Stimulated activated CD4-positive, alpha-beta T cell treated with anti-CD3 and anti-CD28 coated beads, Interleukin-1b, Interleukin-23, amount 100 ng/mL, for 1 hour (primary cell): ENCODE data around the gene TUBD1.

Experiments
- DNase-seq, 2 donors: peaks; one replicate each; pipeline ENCODE4 v3.0.0-alpha.2; 2020; ENCODE audit warnings: low read depth in 2 of 2

The TUBD1 gene

DNA sequence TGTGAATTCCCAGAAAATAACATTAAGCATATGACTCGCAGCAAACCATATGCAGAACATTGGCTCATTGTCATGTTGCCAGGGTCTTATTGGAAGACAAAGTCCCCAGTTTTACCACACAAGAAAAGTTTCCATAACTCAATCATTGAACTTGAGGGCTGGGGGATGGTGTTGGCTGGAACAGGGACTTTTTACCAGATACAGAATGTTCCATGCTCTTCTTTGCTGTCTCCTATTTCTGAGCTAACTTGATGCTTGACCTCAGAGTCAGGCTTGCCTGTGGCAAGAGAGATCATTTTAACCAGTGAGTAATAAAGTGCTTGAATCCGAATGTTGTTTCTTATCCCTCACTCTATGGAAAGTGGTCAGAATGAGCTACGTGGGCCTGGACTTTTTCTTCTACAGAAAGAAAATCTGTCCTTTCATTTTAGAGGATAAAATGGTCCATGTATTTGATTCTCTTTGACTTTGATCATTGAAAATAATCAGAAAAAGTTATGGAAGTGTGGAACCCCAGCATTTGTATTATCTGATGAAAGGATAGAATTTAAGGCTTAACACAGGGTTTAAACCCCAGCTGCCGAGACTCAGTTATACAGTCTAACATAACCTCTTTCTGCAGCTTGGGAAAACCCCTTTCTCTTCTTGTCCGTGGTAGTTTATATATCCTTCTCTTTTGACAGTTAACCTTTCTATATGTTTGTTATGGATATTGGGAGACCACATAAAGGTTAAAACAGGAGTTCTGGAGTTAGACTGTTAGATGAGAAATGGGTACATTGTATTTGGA is 67.0 kb downstream of the TUBD1 start:
- no peak for DNase-seq

DNA sequence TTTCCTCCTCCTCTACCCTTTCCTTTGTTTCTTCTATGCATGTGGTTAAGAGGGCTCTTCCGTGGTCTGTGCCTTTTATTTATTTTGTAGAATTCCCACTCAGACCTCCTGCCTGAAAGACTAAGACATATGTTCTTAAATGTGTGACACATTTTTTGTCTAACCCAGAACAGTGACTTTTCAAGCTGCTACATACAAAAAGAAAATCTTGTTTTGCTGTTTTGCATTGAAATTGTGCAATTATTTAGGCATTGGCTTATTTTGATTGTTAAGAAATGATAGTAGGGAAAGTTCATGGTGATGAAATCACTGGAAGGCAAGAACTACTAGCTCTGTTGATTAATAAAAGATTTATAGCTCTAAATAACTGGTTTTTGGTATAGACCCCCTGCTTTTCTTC is 76.8 kb downstream of the TUBD1 start:
- no peak for DNase-seq

DNA sequence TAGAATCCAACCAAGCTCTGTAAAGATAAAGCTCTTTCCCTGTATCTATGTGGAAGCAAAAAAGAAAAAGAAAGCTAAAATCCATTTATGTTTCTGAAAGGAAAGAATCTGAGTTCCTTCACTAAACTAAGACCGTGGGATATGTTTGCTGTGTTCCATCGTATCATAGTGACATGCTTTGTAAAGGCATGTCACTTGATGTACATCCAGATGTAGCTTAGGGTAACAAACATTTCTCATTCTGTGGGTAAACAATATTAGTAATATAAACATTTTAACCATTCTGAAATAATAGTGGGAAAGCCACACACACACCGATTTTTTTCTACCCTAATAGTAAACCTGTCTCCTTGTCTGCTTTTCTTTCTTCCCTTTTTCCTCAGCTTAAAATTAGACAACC is 78.1 kb downstream of the TUBD1 start:
- no peak for DNase-seq

DNA sequence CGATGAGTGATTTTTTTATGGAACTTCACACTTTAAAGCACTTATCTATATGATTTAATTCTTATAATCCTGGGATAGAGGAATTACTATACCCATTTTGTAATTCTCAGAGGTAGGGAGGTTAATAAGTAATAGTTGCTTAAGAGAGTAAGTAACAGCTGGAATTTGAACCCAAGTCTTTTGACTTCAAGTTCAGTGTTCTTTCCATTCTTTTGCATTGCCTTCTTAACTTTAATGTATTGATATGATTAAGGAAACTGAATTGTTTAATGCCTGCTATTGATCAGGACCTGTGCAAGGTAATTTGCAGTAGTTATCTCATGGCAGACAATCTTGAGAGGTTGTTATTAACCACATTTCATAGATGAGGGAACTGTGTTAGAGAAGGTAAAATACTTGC is 78.5 kb downstream of the TUBD1 start:
- no peak for DNase-seq

DNA sequence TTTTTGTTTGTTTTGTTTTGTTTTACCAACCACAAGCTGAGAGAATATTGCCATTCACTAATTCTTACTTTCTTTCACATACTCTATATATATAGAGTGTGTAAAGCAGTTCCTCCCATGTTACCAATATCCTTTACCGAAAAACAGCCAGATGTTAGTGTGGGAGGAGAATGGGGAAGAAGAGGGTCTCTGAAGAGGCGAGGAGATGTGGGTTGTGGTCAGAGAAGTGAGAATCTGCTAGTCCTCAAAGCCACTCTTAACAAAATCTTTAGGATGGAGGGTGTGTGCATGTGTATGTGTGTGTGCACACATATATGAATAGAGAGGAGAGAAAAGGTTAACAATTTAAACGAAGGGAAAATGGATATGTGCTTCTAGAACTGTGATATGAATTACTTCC is 80.6 kb downstream of the TUBD1 start:
- no peak for DNase-seq

DNA sequence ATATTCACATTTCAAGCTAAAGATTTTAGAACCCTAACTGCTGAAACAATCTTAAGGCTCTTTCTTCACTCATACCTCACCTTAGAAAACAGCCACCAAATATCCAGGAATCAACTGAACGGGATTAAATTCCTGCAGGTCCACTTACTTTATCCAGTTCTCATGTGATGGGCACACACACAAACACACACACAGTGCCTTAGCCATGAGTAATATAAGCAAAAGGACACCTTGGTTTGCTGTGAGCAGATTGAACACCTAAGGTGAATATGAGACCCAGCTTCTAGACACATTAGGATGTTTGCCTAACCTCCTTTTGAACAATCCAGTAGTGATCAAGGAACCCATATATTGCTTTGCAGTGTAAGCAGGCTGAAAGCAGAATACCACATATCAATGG is 81.5 kb downstream of the TUBD1 start:
- no peak for DNase-seq

DNA sequence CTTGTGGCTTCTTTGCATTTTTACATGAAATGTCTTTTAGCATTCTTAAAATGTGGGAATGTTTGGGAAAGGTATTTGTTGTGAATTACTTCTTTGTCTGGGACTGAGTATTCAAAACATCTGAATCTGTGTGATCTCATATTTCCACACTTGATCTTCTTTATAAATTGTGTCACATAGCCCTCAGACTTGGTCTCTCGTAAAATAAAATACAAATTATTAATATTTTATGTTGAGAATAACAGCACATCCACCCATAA is 81.9 kb downstream of the TUBD1 start:
- no peak for DNase-seq
